GM23248 (cell line): ENCODE measurements around the gene ZNF761.
"Not testable (repeated sequence)": the region's sequence is repeated elsewhere in the genome, so short reads cannot be mapped to it uniquely, and the experiment has no call there.

Source experiments
- EZH2 ChIP-seq: fragments of 200-600 bp; sonication (generic); IDR thresholded peaks from 2 replicates; pipeline ENCODE4 v1.6.1; 2018; ENCODE audit warnings: antibody characterized with exemption, mild to moderate bottlenecking; ENCODE audit not compliant: insufficient read depth, poor library complexity, severe bottlenecking
- EZH2phosphoT487 ChIP-seq: fragments of 200-600 bp; sonication (generic); IDR thresholded peaks from 2 replicates; pipeline ENCODE4 v1.6.1; 2018; ENCODE audit warnings: antibody characterized with exemption, moderate library complexity, mild to moderate bottlenecking, low read depth; ENCODE audit not compliant: insufficient read depth

GRCh38 chr19:53498024-53498395 is 66.2 kb downstream of the ZNF761 start:
- not testable (repeated sequence) for TF ChIP-seq EZH2, EZH2phosphoT487
